H9 (cell line): ENCODE measurements around the gene ANO6. TPM values are rescaled to one million over a fixed set of nuclear protein-coding genes. Genes with fewer than 3 reads are reported as not detected.

ENCODE experiments used
- DNase-seq: peaks from one replicate; pipeline ENCODE4 v3.0.0-alpha.2; 2017
- H2AFZ ChIP-seq: one replicate; pipeline ENCODE4 v1.6.1; 2013; ENCODE audit warnings: mild to moderate bottlenecking, low read length, control low read depth, moderate library complexity
- H2AK5ac ChIP-seq: 2 replicates; pipeline ENCODE4 v1.6.1; 2013; ENCODE audit warnings: low read length, control low read depth, mixed read lengths; ENCODE audit not compliant: insufficient read length
- H2BK120ac ChIP-seq: one replicate; pipeline ENCODE4 v1.6.1; 2013; ENCODE audit warnings: low read depth, mild to moderate bottlenecking, low read length, control low read depth, inconsistent platforms; ENCODE audit not compliant: poor library complexity, severe bottlenecking
- H2BK12ac ChIP-seq: 2 replicates; pipeline ENCODE4 v1.6.1; 2013; ENCODE audit warnings: low read length, control low read depth, mixed read lengths, low read depth; ENCODE audit not compliant: insufficient read length
- H2BK15ac ChIP-seq: 2 replicates; pipeline ENCODE4 v1.6.1; 2013; ENCODE audit warnings: low read depth, low read length, control low read depth
- H2BK20ac ChIP-seq: one replicate; pipeline ENCODE4 v1.6.1; 2013; ENCODE audit warnings: low read depth, mild to moderate bottlenecking, low read length, control low read depth, inconsistent platforms; ENCODE audit not compliant: poor library complexity, severe bottlenecking
- H2BK5ac ChIP-seq: 2 replicates; pipeline ENCODE4 v1.6.1; 2013; ENCODE audit warnings: low read length, control low read depth, mixed read lengths; ENCODE audit not compliant: insufficient read length
- H3K14ac ChIP-seq: 2 replicates; pipeline ENCODE4 v1.6.1; 2013; ENCODE audit warnings: low read length, control low read depth; ENCODE audit not compliant: insufficient read depth
- H3K18ac ChIP-seq: 2 replicates; pipeline ENCODE4 v1.6.1; 2013; ENCODE audit warnings: low read depth, mild to moderate bottlenecking, mixed read lengths, low read length, control low read depth; ENCODE audit not compliant: insufficient read length
- H3K23ac ChIP-seq: 2 replicates; pipeline ENCODE4 v1.6.1; 2013; ENCODE audit warnings: low read length, control low read depth, mixed read lengths, low read depth; ENCODE audit not compliant: insufficient read length
- H3K23me2 ChIP-seq: 2 replicates; pipeline ENCODE4 v1.6.1; 2013; ENCODE audit warnings: low read depth, mild to moderate bottlenecking, mixed read lengths, low read length, control low read depth; ENCODE audit not compliant: insufficient read length, poor library complexity, severe bottlenecking
- H3K27ac ChIP-seq: 2 replicates; pipeline ENCODE4 v1.5.1; 2013; ENCODE audit warnings: low read length, control low read depth, mixed read lengths, low read depth; ENCODE audit not compliant: insufficient read length
- H3K27me3 ChIP-seq: 2 replicates; pipeline ENCODE4 v1.6.1; 2013; ENCODE audit warnings: low read length, control low read depth, inconsistent platforms; ENCODE audit not compliant: insufficient read depth
- H3K4ac ChIP-seq: 2 replicates; pipeline ENCODE4 v1.6.1; 2013; ENCODE audit warnings: low read depth, mild to moderate bottlenecking, control low read depth, inconsistent platforms, low read length, moderate library complexity
- H3K4me1 ChIP-seq: 2 replicates; pipeline ENCODE4 v1.6.1; 2013; ENCODE audit warnings: low read length, control low read depth, inconsistent platforms; ENCODE audit not compliant: insufficient read depth
- H3K4me2 ChIP-seq: 2 replicates; pipeline ENCODE4 v1.6.1; 2013; ENCODE audit warnings: low read length, control low read depth, mixed read lengths; ENCODE audit not compliant: insufficient read length, insufficient read depth
- H3K56ac ChIP-seq: 2 replicates; pipeline ENCODE4 v1.6.1; 2013; ENCODE audit warnings: low read depth, mild to moderate bottlenecking, mixed read lengths, low read length, control low read depth; ENCODE audit not compliant: insufficient read length
- H3K79me1 ChIP-seq: 2 replicates; pipeline ENCODE4 v1.6.1; 2013; ENCODE audit warnings: low read depth, mild to moderate bottlenecking, moderate library complexity, low read length, control low read depth, inconsistent platforms; ENCODE audit not compliant: insufficient read depth, poor library complexity, severe bottlenecking
- H3K79me2 ChIP-seq: 2 replicates; pipeline ENCODE4 v1.6.1; 2013; ENCODE audit warnings: low read length, control low read depth, inconsistent platforms; ENCODE audit not compliant: insufficient read depth
- H3K9ac ChIP-seq: 2 replicates; pipeline ENCODE4 v1.6.1; 2013; ENCODE audit warnings: low read length, control low read depth, mixed read lengths; ENCODE audit not compliant: insufficient read length; ENCODE audit errors: extremely low read depth
- H3K9me3 ChIP-seq: one replicate; pipeline ENCODE4 v1.6.1; 2013; ENCODE audit warnings: low read depth, low read length, inconsistent platforms; ENCODE audit not compliant: control insufficient read depth
- H3T11ph ChIP-seq: one replicate; pipeline ENCODE4 v1.6.1; 2013; ENCODE audit warnings: mild to moderate bottlenecking, low read length, control low read depth, inconsistent platforms
- H4K20me1 ChIP-seq: one replicate; pipeline ENCODE4 v1.6.1; 2013; ENCODE audit not compliant: control insufficient read depth, insufficient read length, insufficient read depth
- H4K5ac ChIP-seq: 2 replicates; pipeline ENCODE4 v1.6.1; 2013; ENCODE audit warnings: low read depth, mild to moderate bottlenecking, mixed read lengths, low read length, control low read depth; ENCODE audit not compliant: insufficient read length
- H4K8ac ChIP-seq: replicated peaks from 2 replicates; pipeline ENCODE4 v1.6.1; 2013; ENCODE audit warnings: low read length, control low read depth, mixed read lengths, low read depth; ENCODE audit not compliant: insufficient read length
- H4K91ac ChIP-seq: 2 replicates; pipeline ENCODE4 v1.6.1; 2013; ENCODE audit warnings: low read depth, mild to moderate bottlenecking, moderate library complexity, mixed read lengths, low read length, control low read depth; ENCODE audit not compliant: insufficient read length
- H3K27ac Mint-ChIP-seq, 3 experiments: 2 replicates in 2 of 3; 3 replicates in 1 of 3; pipeline ENCODE4 v1.8.0; 2020 to 2021; ENCODE audit warnings: mixed read lengths in 3 of 3, mild to moderate bottlenecking in 1 of 3, moderate library complexity in 1 of 3
- H3K27me3 Mint-ChIP-seq: 2 replicates; pipeline ENCODE4 v1.8.0; 2021; ENCODE audit warnings: low read depth, mild to moderate bottlenecking, moderate library complexity, mixed read lengths
- H3K36me3 Mint-ChIP-seq, 3 experiments: 2 replicates in 2 of 3; 3 replicates in 1 of 3; pipeline ENCODE4 v1.8.0; 2020 to 2021; ENCODE audit warnings: low read depth in 3 of 3, mixed read lengths in 3 of 3; ENCODE audit not compliant: insufficient read depth in 1 of 3
- H3K4me1 Mint-ChIP-seq, 2 experiments: 2 replicates each; pipeline ENCODE4 v1.8.0; 2020; ENCODE audit warnings: mixed read lengths in 2 of 2
- H3K4me3 Mint-ChIP-seq, 2 experiments: 2 replicates in 1 of 2; 3 replicates in 1 of 2; pipeline ENCODE4 v1.8.0; 2020 to 2021; ENCODE audit warnings: mild to moderate bottlenecking in 2 of 2, mixed read lengths in 2 of 2, moderate library complexity in 1 of 2
- H3K9me3 Mint-ChIP-seq, 2 experiments: 2 replicates in 1 of 2; 3 replicates in 1 of 2; pipeline ENCODE4 v1.8.0; 2020; ENCODE audit warnings: mild to moderate bottlenecking in 2 of 2, mixed read lengths in 2 of 2, moderate library complexity in 1 of 2
- WGBS: extraction: QIAGEN DNeasy Blood & Tissue Kit; methylation state at CpG from one replicate; pipeline ENCODE4 v1.1.7; 2013; ENCODE audit warnings: missing lambda C conversion rate, low lambda C conversion rate, mixed read lengths; ENCODE audit not compliant: insufficient read length; ENCODE audit errors: extremely low coverage; 5-methylcytosine and 5-hydroxymethylcytosine counted together
- total RNA-seq: library from RNA; stranded (reverse); gene quantifications from 2 replicates; pipeline ENCODE4 v1.2.1, GENCODE V29; 2021
- TF ChIP-seq, protein P1 (sequence below): fragments of 200-600 bp; sonication (generic); conservative IDR thresholded peaks from 3 replicates; pipeline ENCODE4 v1.8.0; 2021; ENCODE audit warnings: antibody characterized with exemption, mild to moderate bottlenecking

Gene ANO6
- total RNA-seq, 1 experiment from 2014 or later, result 24.3 TPM

- Histone ChIP-seq H3K9me3 (no peaks in the 10 kb centered on the region), H2BK20ac (no peak overlapping the region), H3K23me2 (no peaks in the 10 kb centered on the region), H2AK5ac (no peak overlapping the region), H3K4me1 (no peaks in the 10 kb centered on the region), H4K91ac (no peak overlapping the region), H3T11ph (no peak overlapping the region), H4K5ac (no peak overlapping the region), H3K27me3 (no peaks in the 10 kb centered on the region), H3K9ac (no peak overlapping the region), H3K79me1 (no peaks in the 10 kb centered on the region), H3K79me2 (no peaks in the 10 kb centered on the region), H3K23ac (no peak overlapping the region), H2BK12ac (no peak overlapping the region), H2AFZ (no peak overlapping the region), H3K18ac (no peak overlapping the region), H3K4ac (no peak overlapping the region), H3K14ac (no peak overlapping the region), H2BK15ac (no peak overlapping the region), H3K4me2 (no peak overlapping the region), H2BK120ac (no peak overlapping the region), H3K27ac (no peak overlapping the region), H2BK5ac (no peak overlapping the region), H3K56ac (no peak overlapping the region), H4K8ac (no peak overlapping the region), H4K20me1 (no peaks in the 10 kb centered on the region)
- Mint-ChIP-seq H3K9me3 (peaks cover 3 to 9% of the 10 kb centered on the region in 2 experiments; a peak in 4 of 5 replicates), H3K27ac (peak overlapping the region in 1 of 3 experiments; percentile 90; a peak in 3 of 7 replicates), H3K36me3 (peaks cover 0 to 4% (median 3%) of the 10 kb centered on the region in 3 experiments; a peak in 3 of 7 replicates), H3K4me1 (no peaks in the 10 kb centered on the region), H3K4me3 (no peak overlapping the region), H3K27me3 (no peaks in the 10 kb centered on the region)
- no peak for DNase-seq
- TF ChIP-seq, protein P1, sequence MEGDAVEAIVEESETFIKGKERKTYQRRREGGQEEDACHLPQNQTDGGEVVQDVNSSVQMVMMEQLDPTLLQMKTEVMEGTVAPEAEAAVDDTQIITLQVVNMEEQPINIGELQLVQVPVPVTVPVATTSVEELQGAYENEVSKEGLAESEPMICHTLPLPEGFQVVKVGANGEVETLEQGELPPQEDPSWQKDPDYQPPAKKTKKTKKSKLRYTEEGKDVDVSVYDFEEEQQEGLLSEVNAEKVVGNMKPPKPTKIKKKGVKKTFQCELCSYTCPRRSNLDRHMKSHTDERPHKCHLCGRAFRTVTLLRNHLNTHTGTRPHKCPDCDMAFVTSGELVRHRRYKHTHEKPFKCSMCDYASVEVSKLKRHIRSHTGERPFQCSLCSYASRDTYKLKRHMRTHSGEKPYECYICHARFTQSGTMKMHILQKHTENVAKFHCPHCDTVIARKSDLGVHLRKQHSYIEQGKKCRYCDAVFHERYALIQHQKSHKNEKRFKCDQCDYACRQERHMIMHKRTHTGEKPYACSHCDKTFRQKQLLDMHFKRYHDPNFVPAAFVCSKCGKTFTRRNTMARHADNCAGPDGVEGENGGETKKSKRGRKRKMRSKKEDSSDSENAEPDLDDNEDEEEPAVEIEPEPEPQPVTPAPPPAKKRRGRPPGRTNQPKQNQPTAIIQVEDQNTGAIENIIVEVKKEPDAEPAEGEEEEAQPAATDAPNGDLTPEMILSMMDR, result no peak
- WGBS, result no CpG with 5 or more reads among the region's 6 CpGs
Observed at GRCh38 chr12:45184147-45184963, 31.5 kb upstream of the ANO6 start.
